HepG2 (cell line): ENCODE data around the gene METTL26. TPM values are rescaled to one million over a fixed set of nuclear protein-coding genes. Genes with fewer than 3 reads are reported as not detected.

Experiments used
- ATAC-seq: fragments of 200-7000 bp; cut with Tn5 transposase; 3 replicates; pipeline ENCODE4 v1.9.1; 2020; ENCODE audit warnings: mild to moderate bottlenecking, moderate library complexity
- BruUV-seq: library from RNA; stranded (reverse); fragments of 400-500 nt; replicated peaks from 2 replicates; lab custom pipeline; 2021; lab: Mats Ljungman, UMichigan
- CTCF ChIA-PET: fragments of 300-600 bp; formaldehyde crosslinking; extraction: SDS; loops from one replicate; lab custom pipeline; 2021; ENCODE audit warnings: low total read pairs, inconsistent platforms, low intra/inter-chr PET ratio; lab: Yijun Ruan, JAX
- POLR2A ChIA-PET: fragments of 350-600 bp; sonication (Branson Sonifier 250); formaldehyde crosslinking; loops from one replicate; lab custom pipeline; 2020; ENCODE audit warnings: antibody characterized with exemption, inconsistent platforms; lab: Yijun Ruan, JAX
- DNase-seq: peaks from one replicate; pipeline ENCODE4 v3.0.0-alpha.2; 2015; ENCODE audit warnings: low spot score
- FAIRE-seq: peaks from 3 replicates; lab custom pipeline; 2011; peaks lifted over from hg19 to GRCh38; lab: Jason Lieb, UNC
- H2AFZ ChIP-seq: one replicate; pipeline ENCODE4 v1.6.1; 2011; ENCODE audit warnings: low read length, inconsistent platforms
- H3K27ac ChIP-seq: fragments of 300-600 bp; 3 replicates; pipeline ENCODE4 v1.8.0; 2011; ENCODE audit warnings: mixed run types, mild to moderate bottlenecking, mixed read lengths, low read length, inconsistent platforms; ENCODE audit not compliant: insufficient read depth; ENCODE audit errors: extremely low read length
- H3K27me3 ChIP-seq, 2 experiments: fragments of 200-600 bp in 1 of 2; 2 replicates in 1 of 2; 3 replicates in 1 of 2; pipeline versions ENCODE4 v1.6.0 to v1.8.0; 2011; ENCODE audit warnings: low read length in 2 of 2, mild to moderate bottlenecking in 2 of 2, moderate library complexity in 2 of 2, inconsistent platforms in 1 of 2; ENCODE audit not compliant: insufficient read depth in 2 of 2, control insufficient read depth in 1 of 2
- H3K36me3 ChIP-seq, 2 experiments: fragments of 200-600 bp in 1 of 2; replicated peaks in 1 of 2; 2 replicates in 1 of 2; 3 replicates in 1 of 2; pipeline versions ENCODE4 v1.5.1 to v1.8.0; 2011; ENCODE audit warnings: low read length in 2 of 2, inconsistent platforms in 1 of 2; ENCODE audit not compliant: insufficient read depth in 2 of 2, control insufficient read depth in 1 of 2
- H3K4me1 ChIP-seq: 2 replicates; pipeline ENCODE4 v1.5.1; 2012; ENCODE audit warnings: low read length, inconsistent platforms; ENCODE audit not compliant: insufficient read depth
- H3K4me2 ChIP-seq: 2 replicates; pipeline ENCODE4 v1.6.0; 2011; ENCODE audit warnings: low read depth, low read length, inconsistent platforms
- H3K4me3 ChIP-seq, 3 experiments: fragments of 200-600 bp in 1 of 3; sonication (generic), shearing (Covaris generic) in 1 of 3; replicated peaks in 1 of 3; 2 replicates each; pipeline ENCODE4 v1.5.1; 2011 to 2016; ENCODE audit warnings: low read length in 3 of 3, inconsistent platforms in 2 of 3, low read depth in 2 of 3, mild to moderate bottlenecking in 2 of 3, control low read depth in 1 of 3, mixed read lengths in 1 of 3; ENCODE audit not compliant: insufficient read depth in 1 of 3
- H3K79me2 ChIP-seq: one replicate; pipeline ENCODE4 v1.6.1; 2011; ENCODE audit warnings: low read length, inconsistent platforms; ENCODE audit not compliant: insufficient read depth
- H3K9ac ChIP-seq: 2 replicates; pipeline ENCODE4 v1.6.0; 2011; ENCODE audit warnings: mild to moderate bottlenecking, low read depth, low read length, inconsistent platforms; ENCODE audit not compliant: insufficient read depth
- H3K9me3 ChIP-seq: 2 replicates; pipeline ENCODE4 v1.5.1; 2012; ENCODE audit warnings: mild to moderate bottlenecking, low read length
- H4K20me1 ChIP-seq: 2 replicates; pipeline ENCODE4 v1.6.0; 2011; ENCODE audit warnings: inconsistent platforms, mild to moderate bottlenecking, low read length, moderate library complexity; ENCODE audit not compliant: insufficient read depth
- HIC2 ChIP-seq: sonication (generic); formaldehyde crosslinking; IDR thresholded peaks from 2 replicates; pipeline ENCODE4 v1.9.0; 2022; ENCODE audit warnings: low read depth, missing genetic modification reagents
- MLLT10 ChIP-seq: sonication (generic); formaldehyde crosslinking; IDR thresholded peaks from 2 replicates; pipeline ENCODE4 v1.4.0; 2020; ENCODE audit warnings: missing genetic modification reagents
- MLXIP ChIP-seq: sonication (generic); formaldehyde crosslinking; IDR thresholded peaks from 2 replicates; pipeline ENCODE4 v1.9.0; 2021; ENCODE audit warnings: missing genetic modification reagents, borderline replicate concordance
- TCF12 ChIP-seq, 2 experiments: fragments of 450-650 bp in 1 of 2; sonication (generic) in 1 of 2; formaldehyde crosslinking in 1 of 2; IDR thresholded peaks; 2 replicates each; pipeline versions ENCODE4 v1.6.1 to v1.8.0; 2017 to 2022; ENCODE audit warnings: antibody characterized with exemption in 1 of 2, mild to moderate bottlenecking in 1 of 2, missing genetic modification reagents in 1 of 2, moderate library complexity in 1 of 2
- ZBTB21 ChIP-seq: sonication (generic); formaldehyde crosslinking; IDR thresholded peaks from 2 replicates; pipeline ENCODE4 v1.4.0; 2020; ENCODE audit warnings: missing genetic modification reagents
- ZBTB7B ChIP-seq: sonication (generic); formaldehyde crosslinking; IDR thresholded peaks from 2 replicates; pipeline ENCODE4 v1.4.0; 2020; ENCODE audit warnings: missing genetic modification reagents
- ZNF138 ChIP-seq: sonication (generic); formaldehyde crosslinking; IDR thresholded peaks from 2 replicates; pipeline ENCODE4 v1.5.0; 2020; ENCODE audit warnings: mild to moderate bottlenecking, low read depth, missing genetic modification reagents
- ZNF563 ChIP-seq: sonication (generic); formaldehyde crosslinking; IDR thresholded peaks from 2 replicates; pipeline ENCODE4 v1.8.0; 2022; ENCODE audit warnings: mild to moderate bottlenecking, moderate library complexity, missing genetic modification reagents
- ZNF782 ChIP-seq: sonication (generic); formaldehyde crosslinking; IDR thresholded peaks from 2 replicates; pipeline ENCODE4 v1.4.0; 2020; ENCODE audit warnings: missing genetic modification reagents, mild to moderate bottlenecking, borderline replicate concordance
- WGBS: methylation state at CpG from one replicate; pipeline ENCODE4 v1.1.6; 2017; ENCODE audit warnings: low lambda C conversion rate; 5-methylcytosine and 5-hydroxymethylcytosine counted together
- in situ Hi-C: cut with HindIII; loops from 2 replicates; pipeline ENCODE4 v1.10.0; 2017; ENCODE audit warnings: low pct_unique_long_range_greater_than_20kb; ENCODE audit not compliant: extremely low pct_ligation_motif_present
- intact Hi-C: fragments of 100-400 bp; cut with micrococcal nuclease; formaldehyde crosslinking; loops from one replicate; pipeline ENCODE4 v1.10.0; 2022; ENCODE audit not compliant: unreplicated experiment
- polyA plus RNA-seq, 8 experiments: library from polyadenylated mRNA; depleted of rRNA in 3 of 8; stranded (reverse) in 7 of 8; unstranded in 1 of 8; fragments of >200 nt; fragmentation: Illumina TruSeq in 4 of 8; extraction: Trizol in 4 of 8; gene quantifications; 2 replicates each; pipeline versions ENCODE4 v1.2.1 to v1.2.3, GENCODE V29; 2011 to 2016; ENCODE audit warnings: low read depth in 4 of 8, missing spikeins in 1 of 8, mixed read lengths in 1 of 8; ENCODE audit not compliant: insufficient read depth in 1 of 8
- total RNA-seq, 5 experiments: library from RNA; depleted of rRNA; stranded (reverse); fragments of >200 nt; fragmentation: Illumina TruSeq; extraction: Trizol; gene quantifications; 2 replicates each; pipeline ENCODE4 v1.2.3, GENCODE V29; 2016; ENCODE audit warnings: low read depth in 1 of 5

METTL26 gene
- total and polyA plus RNA-seq, 2 of the 13 experiments (the other 11 are each of a cell fraction or from before 2014, with no cell fraction given): 65.5 to 70.1 TPM

GRCh38 chr16:648781-649589 lies 12.9 kb upstream of the METTL26 start, which contains the start of gene WDR90 (continued):
- TF ChIP-seq ZNF138 (CRISPR knock-in tag) (no peak; the same call in 1 of the 2 replicates), MLLT10 (CRISPR knock-in tag) (no peak), ZBTB21 (no peak), ZNF563 (CRISPR knock-in tag) (peak; percentile 91), ZNF782 (peak; percentile 71; the same call in 1 of the 2 replicates), TCF12 (IDR thresholded peaks at IDR 0.05) (no peak), TCF12 (CRISPR knock-in tag; IDR thresholded peaks at IDR 0.05) (peak; percentile 80; the same call in 1 of the 2 replicates), HIC2 (CRISPR knock-in tag) (peak; percentile 46; the same call in 1 of the 2 replicates)

GRCh38 chr16:648071-648780 lies 12.1 kb upstream of the METTL26 start:
- peak; percentile 48 for FAIRE-seq
- Histone ChIP-seq H3K27me3 (no peaks in the 10 kb centered on the region), H3K9ac (peak overlapping the region; percentile 91), H3K36me3 (no peaks in the 10 kb centered on the region), H4K20me1 (peaks cover 4% of the 10 kb centered on the region; the same call in 1 of the 2 replicates), H2AFZ (no peak overlapping the region), H3K4me2 (peak overlapping the region; percentile 83), H3K27ac (peak overlapping the region; percentile 93), H3K79me2 (peaks cover 24% of the 10 kb centered on the region), H3K4me1 (peaks cover 79% of the 10 kb centered on the region), H3K9me3 (no peaks in the 10 kb centered on the region), H3K4me3 (peak overlapping the region; percentile 71 to 79 (median 71))
- POLR2A ChIA-PET: interaction anchor here (0.8 to 2.4 kb wide), 9 partner anchors 9 to 41 kb away, joined by 3 to 15 read pairs (median 7); partner anchors contain the start of genes METTL26, RHBDL1, RHOT2 and STUB1
- CTCF ChIA-PET: no interaction called here
- BruUV-seq: TSS peak; percentile 82
- in situ Hi-C loops: no loop called here
- intact Hi-C loops: loop anchor here (10.0 kb wide), 1 partner anchor 63 kb away; no protein-coding TSS in a partner anchor
- WGBS: 3% methylated on average over 15 of the region's 24 CpGs
- peak; percentile 57 for DNase-seq
- ATAC-seq: peak; percentile 44
- 0 out of 2 replicates have a peak, but pooled peaks have one; percentile 39 for TF ChIP-seq ZBTB7B (CRISPR knock-in tag)
- TF ChIP-seq MLXIP (CRISPR knock-in tag): no peak
